Prostate gland (tissue), 2 donors: ENCODE measurements around the gene ZNF292. TPM values are rescaled to one million over a fixed set of nuclear protein-coding genes. Genes with fewer than 3 reads are reported as not detected.

Experiments
- DNase-seq: peaks from one replicate; pipeline ENCODE4 v3.0.0-alpha.2; 2019; ENCODE audit warnings: low spot score
- H3K27ac ChIP-seq, 2 donors: fragments of 200-600 bp; sonication (generic); 2 replicates each; pipeline ENCODE4 v1.5.1; 2017 to 2019
- H3K27me3 ChIP-seq: fragments of 200-600 bp; sonication (generic); replicated peaks from 2 replicates; pipeline ENCODE4 v1.5.1; 2019; ENCODE audit not compliant: insufficient read depth
- H3K36me3 ChIP-seq, 2 donors: fragments of 200-600 bp; sonication (generic); 1 replicate in 1 of 2; 2 replicates in 1 of 2; pipeline versions ENCODE4 v1.5.1 to v1.8.1; 2017 to 2019
- H3K4me1 ChIP-seq: fragments of 200-600 bp; sonication (generic); replicated peaks from 2 replicates; pipeline ENCODE4 v1.5.1; 2019
- H3K4me3 ChIP-seq, 2 donors: fragments of 200-600 bp; sonication (generic); 2 replicates each; pipeline ENCODE4 v1.5.1; 2017 to 2019
- H3K9me3 ChIP-seq: fragments of 200-600 bp; sonication (generic); 2 replicates; pipeline ENCODE4 v1.5.1; 2017
- POLR2A ChIP-seq: fragments of 450-650 bp; IDR thresholded peaks from one replicate; pipeline ENCODE4 v1.6.1; 2016; ENCODE audit warnings: antibody characterized with exemption, mild to moderate bottlenecking
- POLR2AphosphoS5 ChIP-seq: sonication (generic); formaldehyde crosslinking; IDR thresholded peaks from one replicate; pipeline ENCODE4 v1.6.1; 2017; ENCODE audit warnings: antibody characterized with exemption
- WGBS: methylation state at CpG from one replicate; pipeline ENCODE4 v1.1.5; 2018; 5-methylcytosine and 5-hydroxymethylcytosine counted together
- intact Hi-C: fragments of 100-400 bp; cut with DNase I; formaldehyde crosslinking; loops from one replicate; pipeline ENCODE4 v1.14.2; 2022
- total RNA-seq, 2 donors: library from RNA; depleted of rRNA; stranded (reverse); fragments of >200 nt; gene quantifications; one replicate each; pipeline ENCODE4 v1.1.0, GENCODE V29; 2016
- TF ChIP-seq, protein P1 (sequence below), 4 experiments: fragments of 200-600 bp in 2 of 4; fragments of 450-650 bp in 2 of 4; sonication (generic) in 2 of 4; IDR thresholded peaks; 1 replicate in 3 of 4; 2 replicates in 1 of 4; pipeline ENCODE4 v1.5.1; 2016 to 2019; ENCODE audit warnings: antibody characterized with exemption in 4 of 4, mild to moderate bottlenecking in 2 of 4, moderate library complexity in 2 of 4

Gene ZNF292
- total RNA-seq, 2 donors from 2014 or later = 28.0 to 49.0 TPM

GRCh38 chr6:87200469-87201175 is 45.3 kb downstream of the ZNF292 start:
- Histone ChIP-seq H3K4me3 (no peak overlapping the region), H3K9me3 (no peaks in the 10 kb centered on the region), H3K27ac (no peak overlapping the region), H3K36me3 (no peaks in the 10 kb centered on the region), H3K4me1 (no peaks in the 10 kb centered on the region), H3K27me3 (no peaks in the 10 kb centered on the region)
- DNase-seq = no peak
- TF ChIP-seq POLR2A (no peak), POLR2AphosphoS5 (no peak)
- TF ChIP-seq, protein P1, sequence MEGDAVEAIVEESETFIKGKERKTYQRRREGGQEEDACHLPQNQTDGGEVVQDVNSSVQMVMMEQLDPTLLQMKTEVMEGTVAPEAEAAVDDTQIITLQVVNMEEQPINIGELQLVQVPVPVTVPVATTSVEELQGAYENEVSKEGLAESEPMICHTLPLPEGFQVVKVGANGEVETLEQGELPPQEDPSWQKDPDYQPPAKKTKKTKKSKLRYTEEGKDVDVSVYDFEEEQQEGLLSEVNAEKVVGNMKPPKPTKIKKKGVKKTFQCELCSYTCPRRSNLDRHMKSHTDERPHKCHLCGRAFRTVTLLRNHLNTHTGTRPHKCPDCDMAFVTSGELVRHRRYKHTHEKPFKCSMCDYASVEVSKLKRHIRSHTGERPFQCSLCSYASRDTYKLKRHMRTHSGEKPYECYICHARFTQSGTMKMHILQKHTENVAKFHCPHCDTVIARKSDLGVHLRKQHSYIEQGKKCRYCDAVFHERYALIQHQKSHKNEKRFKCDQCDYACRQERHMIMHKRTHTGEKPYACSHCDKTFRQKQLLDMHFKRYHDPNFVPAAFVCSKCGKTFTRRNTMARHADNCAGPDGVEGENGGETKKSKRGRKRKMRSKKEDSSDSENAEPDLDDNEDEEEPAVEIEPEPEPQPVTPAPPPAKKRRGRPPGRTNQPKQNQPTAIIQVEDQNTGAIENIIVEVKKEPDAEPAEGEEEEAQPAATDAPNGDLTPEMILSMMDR (IDR thresholded peaks at IDR 0.05) = no peak
- intact Hi-C loops = no loop called here
- WGBS = 88% methylated on average over 4 of the region's 4 CpGs

DNA sequence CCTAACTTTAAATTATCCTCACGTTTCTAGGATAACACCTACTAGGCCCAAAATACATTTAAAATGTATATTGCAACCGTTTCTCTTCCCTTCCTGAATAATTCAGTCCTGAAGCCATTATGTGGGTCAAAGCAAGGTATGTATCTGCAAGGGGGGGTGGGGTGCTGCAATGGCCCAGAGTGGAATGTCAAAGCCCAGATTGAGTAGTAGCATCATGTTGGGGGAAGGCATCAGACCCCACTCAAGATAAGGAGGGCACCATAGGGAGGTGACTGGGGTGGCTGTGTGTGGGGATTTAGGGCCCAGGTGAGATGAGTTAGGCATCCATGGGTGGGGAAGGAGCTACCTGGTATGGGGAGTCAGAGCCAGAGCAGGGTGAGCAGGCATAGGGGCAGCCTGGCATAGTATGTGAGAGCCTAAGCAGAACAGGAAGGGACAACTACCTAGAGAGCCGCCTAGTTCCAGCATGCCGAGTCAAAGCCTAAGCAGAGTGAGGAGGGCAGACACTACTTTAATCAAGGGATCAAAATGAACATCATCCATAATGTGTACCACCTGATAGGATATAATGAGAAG is 48.2 kb downstream of the ZNF292 start:
- WGBS = 87% methylated on average over 4 of the region's 4 CpGs
- no peak for TF ChIP-seq POLR2A
- TF ChIP-seq, protein P1 (IDR thresholded peaks at IDR 0.05) = no peak
- no peak for TF ChIP-seq POLR2AphosphoS5
- Histone ChIP-seq H3K4me1 (no peaks in the 10 kb centered on the region), H3K9me3 (no peaks in the 10 kb centered on the region), H3K4me3 (no peak overlapping the region), H3K36me3 (no peaks in the 10 kb centered on the region), H3K27me3 (no peaks in the 10 kb centered on the region), H3K27ac (no peak overlapping the region)
- no peak for DNase-seq
- intact Hi-C loops = no loop called here

GRCh38 chr6:87209812-87210211 is 54.4 kb downstream of the ZNF292 start:
- 38% methylated on average over 3 of the region's 3 CpGs for WGBS
- H3K4me3 ChIP-seq = no peak overlapping the region
- TF ChIP-seq, protein P1 (IDR thresholded peaks at IDR 0.05) = no peak
- no peak for TF ChIP-seq POLR2AphosphoS5
- TF ChIP-seq POLR2A = no peak
- intact Hi-C loops = no loop called here
- no peaks in the 10 kb centered on the region for H3K27me3 ChIP-seq
- H3K27ac ChIP-seq = no peak overlapping the region
- DNase-seq = no peak
- H3K9me3 ChIP-seq = no peaks in the 10 kb centered on the region
- no peaks in the 10 kb centered on the region for H3K4me1 ChIP-seq
- no peaks in the 10 kb centered on the region for H3K36me3 ChIP-seq

DNA sequence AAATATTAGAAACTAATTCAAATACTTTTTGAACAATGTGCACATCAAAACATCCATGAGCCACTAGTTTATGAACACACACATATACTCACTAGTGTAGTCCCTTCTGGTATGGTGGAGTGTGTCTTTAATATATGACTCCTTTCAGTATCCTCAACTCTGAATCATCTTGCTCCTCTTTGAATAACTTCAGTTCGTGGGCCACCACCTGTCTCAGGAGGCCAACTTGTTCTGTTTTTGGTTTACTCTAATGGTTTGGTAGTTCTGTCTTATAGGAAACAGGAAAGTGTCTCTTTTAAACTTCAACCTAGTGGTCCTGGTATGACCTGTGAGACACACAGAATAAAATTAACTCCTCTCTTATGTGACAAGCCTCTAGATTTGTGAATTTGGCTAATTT is 55.6 kb downstream of the ZNF292 start:
- no peak for DNase-seq
- intact Hi-C loops = no loop called here
- Histone ChIP-seq H3K27ac (no peak overlapping the region), H3K9me3 (no peaks in the 10 kb centered on the region), H3K27me3 (no peaks in the 10 kb centered on the region), H3K4me1 (no peaks in the 10 kb centered on the region), H3K4me3 (no peak overlapping the region), H3K36me3 (no peaks in the 10 kb centered on the region)
- TF ChIP-seq, protein P1 (IDR thresholded peaks at IDR 0.05) = no peak
- no peak for TF ChIP-seq POLR2A
- 56% methylated on average over 1 of the region's 1 CpG for WGBS

DNA sequence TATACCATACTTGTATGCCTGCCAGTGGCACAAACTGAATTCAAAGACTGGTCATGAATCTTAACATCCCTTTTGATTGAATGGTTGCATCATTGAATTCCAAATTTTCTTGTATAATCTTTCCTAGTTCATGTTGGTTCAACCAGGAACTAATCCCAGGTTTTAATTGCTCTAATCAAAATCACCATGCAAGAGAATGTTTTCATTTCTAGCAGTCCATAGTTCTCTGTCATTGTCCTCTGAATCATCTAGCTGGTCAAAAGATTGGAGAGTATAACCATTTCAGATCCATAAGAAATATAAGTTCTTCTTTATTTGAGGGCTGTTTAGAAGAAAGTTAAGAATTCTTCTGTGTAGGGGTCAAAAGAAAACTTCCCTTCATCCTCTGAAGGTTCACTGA is 57.2 kb downstream of the ZNF292 start:
- TF ChIP-seq, protein P1 (IDR thresholded peaks at IDR 0.05) = no peak
- TF ChIP-seq POLR2A = no peak
- no peak for TF ChIP-seq POLR2AphosphoS5
- intact Hi-C loops = no loop called here
- no peak for DNase-seq
- Histone ChIP-seq H3K27me3 (no peaks in the 10 kb centered on the region), H3K36me3 (no peaks in the 10 kb centered on the region), H3K27ac (no peak overlapping the region), H3K4me3 (no peak overlapping the region), H3K4me1 (no peaks in the 10 kb centered on the region), H3K9me3 (no peaks in the 10 kb centered on the region)
